Measurements from ENCODE around the gene CD79A. TPM values are rescaled to one million over a fixed set of nuclear protein-coding genes. Genes with fewer than 3 reads are reported as not detected.

CD79A gene
- total and polyA plus RNA-seq, 2 donors (not counting 3 experiments of a cell fraction or from before 2014, with no cell fraction given), result 0.32 TPM; not detected in 1

- TSS peak; percentile 79 for BruUV-seq (replicated peaks)
- CTCF ChIA-PET, result interaction anchor here (1.2 to 1.5 kb wide), 2 partner anchors 10 to 45 kb away, joined by 3 to 8 read pairs; partner anchors contain the start of gene ERFL
- peak; percentile 59 for TF ChIP-seq MAX (IDR thresholded peaks at IDR 0.05; ENCODE audit: insufficient read depth, insufficient read length)
- TF ChIP-seq MYC (IDR thresholded peaks at IDR 0.05; ENCODE audit: low read depth, low read length), result no peak
- TF ChIP-seq CTCF (IDR thresholded peaks at IDR 0.05; ENCODE audit: extremely low read depth in 1 of 2, insufficient read depth in 1 of 2, low read depth in 1 of 2, low read length in 2 of 2), result no peak
- H3K79me2 ChIP-seq (ENCODE audit: control insufficient read depth, insufficient read depth, low read length), result peaks cover 24% of the 10 kb centered on the region
- peak overlapping the region; percentile 30 to 88 (median 88) for H3K4me3 ChIP-seq (replicated peaks in 1 of 3; ENCODE audit: insufficient read depth in 1 of 3, low read depth in 1 of 3, low read length in 3 of 3)
- H3K9ac ChIP-seq (replicated peaks; ENCODE audit: extremely low read depth, insufficient read depth, low read length), result peak overlapping the region; percentile 68
- H3K4me1 ChIP-seq (ENCODE audit: control insufficient read depth, extremely low read depth, insufficient read depth, low read length), result peaks cover 19% of the 10 kb centered on the region
- FAIRE-seq (no peak), DNase-seq (ENCODE audit: low read depth, low spot score) (no peak)
- peak overlapping the region; percentile 88 for H3K4me2 ChIP-seq (ENCODE audit: insufficient read depth, low read length)
- no peaks in the 10 kb centered on the region for H3K9me3 ChIP-seq (replicated peaks; ENCODE audit: control insufficient read depth, insufficient read depth, low read length)
- POLR2A ChIA-PET, result interaction anchor here (1.2 to 1.6 kb wide), 2 partner anchors 10 to 23 kb away, joined by 5 to 6 read pairs; partner anchors contain the start of gene RPS19
- dilution Hi-C loops (cut with MboI; ENCODE audit: extremely low pct_ligation_motif_present, low sequenced_read_pairs) (no loop called here), intact Hi-C loops (cut with micrococcal nuclease) (loop anchor here (1.0 kb wide), 1 partner anchor 75 kb away; no protein-coding TSS in a partner anchor)
- H4K20me1 ChIP-seq (replicated peaks; ENCODE audit: control insufficient read depth, extremely low read depth, insufficient read depth, low read length), result no peaks in the 10 kb centered on the region
- no peaks in the 10 kb centered on the region for H3K27me3 ChIP-seq (ENCODE audit: control insufficient read depth in 2 of 2, insufficient read depth in 2 of 2, low read length in 2 of 2)
- H3K9me1 ChIP-seq (replicated peaks; ENCODE audit: control insufficient read depth, extremely low read depth, insufficient read depth, low read length), result no peaks in the 10 kb centered on the region
- peak overlapping the region; percentile 22 for H3K27ac ChIP-seq (ENCODE audit: insufficient read depth, low read depth, low read length)
- peaks cover 0 to 2% of the 10 kb centered on the region in 2 experiments for H3K36me3 ChIP-seq (ENCODE audit: control insufficient read depth in 2 of 2, extremely low read depth in 1 of 2, insufficient read depth in 2 of 2, low read length in 2 of 2)
- H2AFZ ChIP-seq (ENCODE audit: low read depth, low read length), result peak overlapping the region; percentile 41
Observed at GRCh38 chr19:41883463-41883820, 6.4 kb downstream of the CD79A start.
